H1 (cell line): ENCODE measurements around the gene SNAPIN. TPM values are rescaled to one million over a fixed set of nuclear protein-coding genes. Genes with fewer than 3 reads are reported as not detected.

Experiments
- CTCF ChIA-PET: fragments of 300-600 bp; sonication (Branson Sonifier 250); formaldehyde crosslinking; loops from one replicate; lab custom pipeline; 2021; ENCODE audit not compliant: partially characterized antibody; lab: Charles Lee
- POLR2A ChIA-PET: fragments of 300-600 bp; sonication (Branson Sonifier 250); formaldehyde crosslinking; loops from one replicate; lab custom pipeline; 2021; ENCODE audit warnings: inconsistent platforms; ENCODE audit not compliant: partially characterized antibody; lab: Charles Lee
- DNase-seq, 2 experiments: peaks; one replicate each; pipeline versions ENCODE4 v3.0.0 to v3.0.0-alpha.2; 2010 to 2022; ENCODE audit warnings: low spot score in 2 of 2, low read depth in 1 of 2, mixed read lengths in 1 of 2
- FAIRE-seq: peaks from 2 replicates; lab custom pipeline; 2011; peaks lifted over from hg19 to GRCh38; lab: Jason Lieb, UNC
- H2AFZ ChIP-seq: 2 replicates; pipeline ENCODE4 v1.8.1; 2012; ENCODE audit warnings: low read length, inconsistent platforms
- H2AK5ac ChIP-seq: 2 replicates; pipeline ENCODE4 v1.6.1; 2013; ENCODE audit warnings: low read depth, low read length
- H2BK120ac ChIP-seq: replicated peaks from 2 replicates; pipeline ENCODE3; 2013; ENCODE audit warnings: low read depth, low read length, inconsistent platforms
- H2BK12ac ChIP-seq: 2 replicates; pipeline ENCODE4 v1.6.1; 2013; ENCODE audit warnings: low read depth, low read length
- H2BK15ac ChIP-seq: 2 replicates; pipeline ENCODE4 v1.6.1; 2013; ENCODE audit warnings: low read length
- H2BK20ac ChIP-seq: 2 replicates; pipeline ENCODE4 v1.6.1; 2013; ENCODE audit warnings: low read length
- H2BK5ac ChIP-seq: 2 replicates; pipeline ENCODE4 v1.6.1; 2013; ENCODE audit warnings: low read depth, low read length
- H3K14ac ChIP-seq: 2 replicates; pipeline ENCODE4 v1.6.1; 2013; ENCODE audit warnings: inconsistent platforms; ENCODE audit not compliant: insufficient read length
- H3K18ac ChIP-seq: 2 replicates; pipeline ENCODE4 v1.6.1; 2013; ENCODE audit warnings: low read length; ENCODE audit errors: extremely low read depth
- H3K23ac ChIP-seq: 2 replicates; pipeline ENCODE4 v1.6.1; 2013; ENCODE audit warnings: inconsistent platforms; ENCODE audit not compliant: insufficient read length
- H3K23me2 ChIP-seq: 2 replicates; pipeline ENCODE4 v1.6.1; 2013; ENCODE audit warnings: low read depth, low read length
- H3K27ac ChIP-seq: 2 replicates; pipeline ENCODE4 v1.6.1; 2011; ENCODE audit warnings: low read depth, low read length, inconsistent platforms
- H3K27me3 ChIP-seq, 4 experiments: replicated peaks in 1 of 4; 1 replicate in 1 of 4; 2 replicates in 3 of 4; pipeline versions ENCODE4 v1.6.1 to v1.8.1; 2011 to 2013; ENCODE audit warnings: low read length in 3 of 4, mild to moderate bottlenecking in 3 of 4, inconsistent platforms in 2 of 4, mixed read lengths in 2 of 4, moderate library complexity in 1 of 4; ENCODE audit not compliant: control insufficient read depth in 3 of 4, insufficient read depth in 3 of 4; ENCODE audit errors: extremely low read depth in 1 of 4
- H3K36me3 ChIP-seq, 4 experiments: 2 replicates each; pipeline versions ENCODE4 v1.6.1 to v1.8.1; 2011 to 2013; ENCODE audit warnings: mild to moderate bottlenecking in 4 of 4, low read length in 3 of 4, moderate library complexity in 2 of 4, control low read depth in 1 of 4, inconsistent platforms in 1 of 4; ENCODE audit not compliant: insufficient read depth in 4 of 4, control insufficient read depth in 2 of 4
- H3K4ac ChIP-seq: replicated peaks from 2 replicates; pipeline ENCODE3; 2013; ENCODE audit warnings: low read length, low read depth, mixed read lengths, inconsistent platforms; ENCODE audit not compliant: insufficient read length
- H3K4me1 ChIP-seq, 4 experiments: replicated peaks in 1 of 4; 1 replicate in 1 of 4; 2 replicates in 3 of 4; pipeline versions ENCODE4 v1.6.1 to v1.8.1; 2011 to 2013; ENCODE audit warnings: low read length in 3 of 4, inconsistent platforms in 2 of 4, mixed read lengths in 1 of 4; ENCODE audit not compliant: insufficient read depth in 4 of 4, control insufficient read depth in 3 of 4
- H3K4me2 ChIP-seq, 2 experiments: 2 replicates each; pipeline versions ENCODE4 v1.6.1 to v1.8.1; 2011 to 2013; ENCODE audit warnings: low read depth in 2 of 2, low read length in 2 of 2, control low read depth in 1 of 2, inconsistent platforms in 1 of 2, mild to moderate bottlenecking in 1 of 2; ENCODE audit not compliant: insufficient read depth in 1 of 2
- H3K4me3 ChIP-seq, 4 experiments: fragments of 200-600, 300-600 bp in 1 of 4; sonication (generic), shearing (Covaris generic), sonication (Bioruptor Twin) in 1 of 4; 2 replicates each; pipeline versions ENCODE4 v1.5.1 to v1.8.1; 2011 to 2016; ENCODE audit warnings: low read length in 4 of 4, low read depth in 3 of 4, control low read depth in 2 of 4, inconsistent platforms in 2 of 4, mild to moderate bottlenecking in 2 of 4, mixed read lengths in 1 of 4, moderate library complexity in 1 of 4; ENCODE audit not compliant: insufficient read depth in 2 of 4; ENCODE audit errors: extremely low read depth in 1 of 4
- H3K56ac ChIP-seq: replicated peaks from 2 replicates; pipeline ENCODE3; 2013; ENCODE audit warnings: low read depth, mild to moderate bottlenecking, mixed read lengths, low read length, inconsistent platforms; ENCODE audit not compliant: insufficient read length
- H3K79me1 ChIP-seq: 2 replicates; pipeline ENCODE4 v1.6.1; 2013; ENCODE audit warnings: low read depth, low read length, control low read depth
- H3K79me2 ChIP-seq, 2 experiments: 2 replicates each; pipeline versions ENCODE4 v1.6.1 to v1.8.1; 2012 to 2013; ENCODE audit warnings: low read length in 2 of 2, mild to moderate bottlenecking in 2 of 2, inconsistent platforms in 1 of 2; ENCODE audit not compliant: insufficient read depth in 2 of 2, control insufficient read depth in 1 of 2
- H3K9ac ChIP-seq, 4 experiments: replicated peaks in 1 of 4; 1 replicate in 1 of 4; 2 replicates in 3 of 4; pipeline versions ENCODE4 v1.6.1 to v1.8.1; 2011 to 2013; ENCODE audit warnings: low read depth in 3 of 4, low read length in 3 of 4, control low read depth in 2 of 4, mild to moderate bottlenecking in 2 of 4, moderate library complexity in 2 of 4, inconsistent platforms in 1 of 4; ENCODE audit errors: extremely low read depth in 1 of 4
- H3K9me3 ChIP-seq, 2 experiments: 2 replicates each; pipeline versions ENCODE4 v1.6.1 to v1.8.1; 2012 to 2013; ENCODE audit warnings: mild to moderate bottlenecking in 2 of 2, moderate library complexity in 2 of 2, control low read depth in 1 of 2, inconsistent platforms in 1 of 2, low read depth in 1 of 2, low read length in 1 of 2, mixed read lengths in 1 of 2; ENCODE audit not compliant: insufficient read depth in 2 of 2
- H4K20me1 ChIP-seq, 2 experiments: replicated peaks in 1 of 2; 2 replicates each; pipeline versions ENCODE3 to v1.8.1; 2011 to 2013; ENCODE audit warnings: inconsistent platforms in 2 of 2, low read length in 2 of 2, mild to moderate bottlenecking in 1 of 2; ENCODE audit not compliant: insufficient read depth in 2 of 2, control insufficient read depth in 1 of 2
- H4K5ac ChIP-seq: 2 replicates; pipeline ENCODE4 v1.6.1; 2013; ENCODE audit warnings: low read length, low read depth, mixed read lengths, inconsistent platforms; ENCODE audit not compliant: insufficient read length
- H4K8ac ChIP-seq: 2 replicates; pipeline ENCODE4 v1.8.0; 2013; ENCODE audit warnings: mild to moderate bottlenecking, moderate library complexity, low read length, inconsistent platforms; ENCODE audit not compliant: insufficient read depth; ENCODE audit errors: extremely low read depth
- H4K91ac ChIP-seq: replicated peaks from 2 replicates; pipeline ENCODE3; 2013; ENCODE audit warnings: low read length, mixed read lengths, inconsistent platforms; ENCODE audit not compliant: insufficient read length
- BCL11A ChIP-seq, 2 experiments: IDR thresholded peaks; one replicate each; pipeline ENCODE4 v1.6.1; 2011; ENCODE audit warnings: low read depth in 2 of 2, low read length in 2 of 2, mild to moderate bottlenecking in 2 of 2
- HDAC6 ChIP-seq: IDR thresholded peaks from one replicate; pipeline ENCODE4 v1.7.1; 2012; ENCODE audit warnings: low read depth, mild to moderate bottlenecking, inconsistent platforms, low read length, moderate library complexity
- KDM1A ChIP-seq: fragments of 200-600, 300-600 bp; sonication (generic); IDR thresholded peaks from 2 replicates; pipeline ENCODE4 v1.7.1; 2016; ENCODE audit warnings: mild to moderate bottlenecking, low read length, borderline replicate concordance
- MAFK ChIP-seq: IDR thresholded peaks from 2 replicates; pipeline ENCODE4 v1.6.1; 2012; ENCODE audit warnings: low read depth, mild to moderate bottlenecking, improper control_type of control experiment, low read length
- NRF1 ChIP-seq: IDR thresholded peaks from 2 replicates; pipeline ENCODE4 v1.6.1; 2011; ENCODE audit warnings: mild to moderate bottlenecking, low read depth, low read length, improper control_type of control experiment
- TAF7 ChIP-seq: optimal IDR thresholded peaks from 2 replicates; pipeline ENCODE3; 2011; ENCODE audit warnings: low read depth, mild to moderate bottlenecking, inconsistent platforms, low read length, moderate library complexity, borderline replicate concordance
- WGBS, 2 experiments: shearing (Covaris generic) in 1 of 2; methylation state at CpG; one replicate each; pipeline versions ENCODE4 v1.1.6 to v1.1.7; 2013 to 2015; ENCODE audit warnings: low lambda C conversion rate in 2 of 2, mixed read lengths in 2 of 2, inconsistent platforms in 1 of 2, low coverage in 1 of 2, missing lambda C conversion rate in 1 of 2; ENCODE audit not compliant: insufficient replicate concordance in 2 of 2, insufficient coverage in 1 of 2, insufficient read length in 1 of 2; ENCODE audit errors: extremely low coverage in 1 of 2, missing lambda C conversion rate in 1 of 2; 5-methylcytosine and 5-hydroxymethylcytosine counted together
- polyA plus RNA-seq, 7 experiments: library from polyadenylated mRNA; depleted of rRNA in 3 of 7; stranded (reverse) in 5 of 7; unstranded in 2 of 7; fragments of >200 nt in 5 of 7; fragments of 200-250 nt in 2 of 7; gene quantifications; 1 replicate in 5 of 7; 2 replicates in 1 of 7; 4 replicates in 1 of 7; pipeline versions ENCODE4 v1.2.1 to v1.2.3, GENCODE V29; 2011 to 2013; ENCODE audit warnings: missing spikeins in 2 of 7, mixed read lengths in 2 of 7
- total RNA-seq: library from RNA; stranded (reverse); fragmentation: NEBNext Ultra II Directional; extraction: Animal tissue kit (Norgen Biotek cat#: 25700); gene quantifications from 2 replicates; pipeline ENCODE4 v1.2.1, GENCODE V29; 2021
- TF ChIP-seq, protein P1 (sequence below): IDR thresholded peaks from 2 replicates; pipeline ENCODE4 v1.6.1; 2012; ENCODE audit warnings: inconsistent platforms

The SNAPIN gene
- total and polyA plus RNA-seq, 2 of the 8 experiments (the other 6 are each of a cell fraction or from before 2014, with no cell fraction given), result 25.7 to 31.1 TPM

DNA sequence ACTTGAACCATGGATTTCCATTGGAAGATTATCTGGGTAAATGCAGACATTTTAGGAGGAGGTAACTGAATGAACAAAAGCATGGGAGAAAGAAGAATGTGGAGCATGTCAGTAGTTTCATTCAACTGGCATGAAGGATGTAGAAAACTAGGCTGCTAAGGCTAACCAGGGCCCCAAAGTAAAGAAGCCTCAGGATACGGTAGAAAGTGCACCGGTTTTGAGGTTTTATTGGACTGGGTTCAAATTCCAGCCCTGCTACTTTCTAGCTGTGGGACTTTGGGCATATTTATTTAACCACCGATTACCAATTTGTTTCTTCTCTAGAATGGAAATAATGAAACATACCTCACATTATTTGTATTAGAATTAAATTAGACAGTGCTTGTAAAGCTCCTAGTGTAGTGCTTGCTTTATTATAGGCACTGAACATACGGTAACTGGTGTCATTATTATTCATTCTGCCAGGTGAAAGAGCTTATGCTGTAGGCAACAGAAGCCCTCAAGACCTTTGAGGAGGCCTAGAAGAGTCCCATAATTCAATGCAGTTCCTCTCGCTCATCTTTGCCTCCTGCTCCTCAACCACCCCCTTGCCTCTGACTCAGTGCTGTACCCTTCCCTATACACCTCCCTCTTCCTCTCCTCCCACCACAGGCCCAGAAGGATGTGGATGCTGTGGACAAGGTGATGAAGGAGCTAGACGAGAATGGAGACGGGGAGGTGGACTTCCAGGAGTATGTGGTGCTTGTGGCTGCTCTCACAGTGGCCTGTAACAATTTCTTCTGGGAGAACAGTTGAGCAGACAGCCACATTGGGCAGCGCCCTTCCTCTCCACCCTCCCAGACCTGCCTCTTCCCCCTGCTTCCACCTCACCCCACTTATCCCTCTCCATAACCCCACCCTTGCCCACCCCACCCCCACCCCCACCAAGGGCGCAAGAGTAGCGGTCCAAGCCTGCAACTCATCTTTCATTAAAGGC, 27.2 kb upstream of the SNAPIN start:
- Histone ChIP-seq H2AFZ (no peak overlapping the region), H3K9ac (no peak overlapping the region), H3K36me3 (peaks cover 1 to 6% (median 4%) of the 10 kb centered on the region in 4 experiments; a peak in 7 of 8 replicates), H3K79me2 (peaks cover 0 to 20% of the 10 kb centered on the region in 2 experiments; a peak in 3 of 4 replicates), H4K20me1 (no peaks in the 10 kb centered on the region), H3K56ac (no peak overlapping the region), H3K18ac (no peak overlapping the region), H3K4me2 (no peak overlapping the region), H3K23ac (no peak overlapping the region), H2BK15ac (0 out of 2 replicates have a peak overlapping the region, but pooled peaks have one; percentile 1), H3K4me3 (no peak overlapping the region)
- 95% methylated on average over 8 of the region's 10 CpGs; no CpG with 5 or more reads in 1 of the 2 experiments for WGBS, 2 experiments
- ChIA-PET CTCF (interaction anchor here (0.6 to 10.2 kb wide), 5 partner anchors 15 to 121 kb away, joined by 3 to 115 read pairs (median 63); partner anchors contain the start of genes S100A14 and S100A6), POLR2A (interaction anchor here (0.7 to 15.6 kb wide), 8 partner anchors 12 to 359 kb away, joined by 3 to 261 read pairs (median 3); partner anchors contain the start of genes RPS27, S100A14 and S100A16)
- DNase-seq, result no peak
- TF ChIP-seq BCL11A (IDR thresholded peaks at IDR 0.05; ENCODE audit: low read depth in 2 of 2, low read length in 2 of 2) (no peak), NRF1 (no peak), HDAC6 (no peak), MAFK (no peak), KDM1A (no peak), TAF7 (no peak)
- TF ChIP-seq, protein P1, sequence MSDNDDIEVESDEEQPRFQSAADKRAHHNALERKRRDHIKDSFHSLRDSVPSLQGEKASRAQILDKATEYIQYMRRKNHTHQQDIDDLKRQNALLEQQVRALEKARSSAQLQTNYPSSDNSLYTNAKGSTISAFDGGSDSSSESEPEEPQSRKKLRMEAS, result no peak
- TF ChIP-seq, all 59 proteins: peak for 0
- no peak overlapping the region for H3K14ac ChIP-seq
- H4K8ac ChIP-seq, result no peak overlapping the region
- H2BK120ac ChIP-seq, result no peak overlapping the region
- FAIRE-seq, result no peak
- no peaks in the 10 kb centered on the region for H3K27me3 ChIP-seq
- no peak overlapping the region for H3K27ac ChIP-seq
- H4K91ac ChIP-seq, result no peak overlapping the region
- no peak overlapping the region for H2BK20ac ChIP-seq
- no peaks in the 10 kb centered on the region for H3K9me3 ChIP-seq
- H4K5ac ChIP-seq, result no peak overlapping the region
- no peak overlapping the region for H2AK5ac ChIP-seq
- H3K79me1 ChIP-seq, result no peaks in the 10 kb centered on the region
- H3K4me1 ChIP-seq, result peaks cover 0 to 15% (median 10%) of the 10 kb centered on the region in 4 experiments; a peak in 6 of 7 replicates
- peaks cover 7% of the 10 kb centered on the region for H3K23me2 ChIP-seq
- H3K4ac ChIP-seq, result no peak overlapping the region
- H2BK5ac ChIP-seq, result no peak overlapping the region
- H2BK12ac ChIP-seq, result no peak overlapping the region
